Gastroesophageal sphincter (tissue), 4 donors: ENCODE data around the gene CBX6. TPM values are rescaled to one million over a fixed set of nuclear protein-coding genes. Genes with fewer than 3 reads are reported as not detected.
"Not testable (repeated sequence)": the region's sequence is repeated elsewhere in the genome, so short reads cannot be mapped to it uniquely, and the experiment has no call there.

Experiments
- ATAC-seq: fragments of 150-250 bp; one replicate; pipeline ENCODE4 v1.9.1; 2016; ENCODE audit warnings: mild to moderate bottlenecking, moderate library complexity
- H3K27ac ChIP-seq, 4 donors: fragments of 200-600 bp; sonication (generic) in 3 of 4; 1 replicate in 3 of 4; 2 replicates in 1 of 4; pipeline ENCODE4 v1.5.1; 2016 to 2019
- H3K27me3 ChIP-seq: fragments of 200-600 bp; sonication (generic); one replicate; pipeline ENCODE4 v1.5.1; 2019
- H3K36me3 ChIP-seq, 2 donors: fragments of 200-600 bp; sonication (generic); one replicate each; pipeline ENCODE4 v1.5.1; 2019; ENCODE audit warnings: control low read depth in 1 of 2
- H3K4me1 ChIP-seq, 3 donors: fragments of 200-600 bp; sonication (generic); 1 replicate in 2 of 3; 2 replicates in 1 of 3; pipeline ENCODE4 v1.5.1; 2016 to 2019; ENCODE audit warnings: control low read depth in 2 of 3
- H3K4me3 ChIP-seq, 2 donors: fragments of 200-600 bp; sonication (generic); one replicate each; pipeline ENCODE4 v1.5.1; 2019; ENCODE audit warnings: mild to moderate bottlenecking in 1 of 2, moderate library complexity in 1 of 2
- H3K9me3 ChIP-seq, 3 donors: fragments of 200-600 bp; sonication (generic); one replicate each; pipeline ENCODE4 v1.5.1; 2017 to 2019; ENCODE audit warnings: control low read depth in 2 of 3
- CTCF ChIP-seq, 4 experiments: fragments of 200-600 bp in 2 of 4; fragments of 450-650 bp in 2 of 4; sonication (generic) in 1 of 4; IDR thresholded peaks; one replicate each; pipeline ENCODE4 v1.5.1; 2017 to 2019; ENCODE audit warnings: antibody characterized with exemption in 4 of 4, mild to moderate bottlenecking in 2 of 4, moderate library complexity in 2 of 4
- EP300 ChIP-seq: sonication (generic); formaldehyde crosslinking; IDR thresholded peaks from one replicate; pipeline ENCODE4 v1.6.1; 2017; ENCODE audit warnings: antibody characterized with exemption, mild to moderate bottlenecking
- POLR2A ChIP-seq, 2 donors: fragments of 450-650 bp; IDR thresholded peaks; one replicate each; pipeline ENCODE4 v1.6.1; 2017; ENCODE audit warnings: antibody characterized with exemption in 2 of 2, mild to moderate bottlenecking in 2 of 2, moderate library complexity in 1 of 2
- POLR2AphosphoS5 ChIP-seq: sonication (generic); formaldehyde crosslinking; IDR thresholded peaks from one replicate; pipeline ENCODE4 v1.6.1; 2017; ENCODE audit warnings: antibody characterized with exemption
- WGBS, 2 donors: methylation state at CpG; one replicate each; pipeline ENCODE4 v1.1.5; 2018; ENCODE audit warnings: low coverage in 1 of 2; 5-methylcytosine and 5-hydroxymethylcytosine counted together
- total RNA-seq, 4 donors: library from RNA; depleted of rRNA; stranded (reverse); fragments of >200 nt; gene quantifications; one replicate each; pipeline ENCODE4 v1.1.0, GENCODE V29; 2016

Gene CBX6
- total RNA-seq, 4 donors from 2014 or later: 77.3 to 187 (median 105) TPM

- Histone ChIP-seq H3K27me3 (no peaks in the 10 kb centered on the region), H3K27ac (no peak overlapping the region), H3K4me3 (no peak overlapping the region), H3K9me3 (no peaks in the 10 kb centered on the region), H3K36me3 (peaks cover 0 to 17% of the 10 kb centered on the region in 2 donors), H3K4me1 (peaks cover 19 to 60% (median 39%) of the 10 kb centered on the region in 3 donors)
- no peak for ATAC-seq
- TF ChIP-seq CTCF (IDR thresholded peaks at IDR 0.05): peak in 1 of 4 experiments; percentile 18
- no peak for TF ChIP-seq EP300
- 12 to 14% methylated on average over 5 of the region's 13 CpGs for WGBS, 2 donors
Observed at GRCh38 chr22:38861170-38861876, 10.7 kb downstream of the CBX6 start.

- Histone ChIP-seq H3K27me3 (no peaks in the 10 kb centered on the region), H3K36me3 (peaks cover 0 to 9% of the 10 kb centered on the region in 2 donors), H3K9me3 (no peaks in the 10 kb centered on the region), H3K4me3 (no peak overlapping the region), H3K4me1 (peaks cover 14 to 52% (median 32%) of the 10 kb centered on the region in 3 donors), H3K27ac (no peak overlapping the region)
- WGBS, 2 donors: 54 to 72% methylated on average over 7 to 9 of the region's 23 CpGs
- ATAC-seq: no peak
- TF ChIP-seq CTCF (IDR thresholded peaks at IDR 0.05): no peak
- TF ChIP-seq POLR2AphosphoS5: peak; percentile 16
Observed at GRCh38 chr22:38860283-38861169, 11.5 kb downstream of the CBX6 start.

DNA sequence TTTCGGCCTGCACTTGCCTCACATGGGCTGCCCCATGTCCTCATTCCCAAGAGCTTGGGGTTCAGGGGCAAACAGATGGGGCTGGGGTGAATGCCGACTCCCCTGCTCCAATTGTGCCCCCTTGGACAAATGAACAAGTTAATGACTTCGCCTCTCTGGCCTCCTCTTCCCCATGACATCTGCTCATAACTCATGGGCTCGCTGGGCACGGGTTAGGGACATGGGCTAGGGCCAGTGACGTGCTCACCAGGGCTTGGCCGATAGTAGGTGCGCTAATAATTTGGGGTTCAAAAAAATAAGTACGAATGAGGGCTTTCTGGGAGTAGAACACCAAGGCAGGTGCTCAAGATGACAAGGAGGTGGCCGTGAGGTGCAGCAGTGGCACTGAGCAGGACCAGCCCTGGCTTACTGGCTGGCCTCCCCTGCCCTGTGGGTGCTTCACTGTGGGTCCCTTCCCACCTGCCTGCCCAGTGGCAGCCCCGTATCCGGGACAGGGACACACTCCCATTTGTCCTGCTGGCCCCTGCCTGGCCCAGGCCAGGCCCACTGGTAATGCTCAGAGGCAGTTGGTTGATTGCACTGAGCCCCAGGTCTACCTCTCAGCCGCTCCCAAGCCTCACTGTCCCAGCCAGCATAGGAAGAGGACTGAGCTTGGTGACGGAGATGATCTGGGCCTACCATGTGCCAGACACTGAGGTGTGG, 12.3 kb downstream of the CBX6 start:
- Histone ChIP-seq H3K36me3 (peaks cover 0 to under 1% of the 10 kb centered on the region in 2 donors), H3K4me1 (peaks cover 7 to 44% (median 24%) of the 10 kb centered on the region in 3 donors), H3K9me3 (no peaks in the 10 kb centered on the region), H3K27me3 (no peaks in the 10 kb centered on the region), H3K4me3 (no peak overlapping the region), H3K27ac (no peak overlapping the region)
- no peak for ATAC-seq
- TF ChIP-seq CTCF (IDR thresholded peaks at IDR 0.05) (no peak), POLR2A (IDR thresholded peaks at IDR 0.05) (no peak)
- 82 to 84% methylated on average over 2 to 9 of the region's 14 CpGs for WGBS, 2 donors

GRCh38 chr22:38858492-38858891, 13.5 kb downstream of the CBX6 start:
- Histone ChIP-seq H3K27me3 (no peaks in the 10 kb centered on the region), H3K4me1 (peaks cover 3 to 32% (median 14%) of the 10 kb centered on the region in 3 donors), H3K9me3 (no peaks in the 10 kb centered on the region), H3K36me3 (no peaks in the 10 kb centered on the region), H3K4me3 (no peak overlapping the region), H3K27ac (no peak overlapping the region)
- WGBS, 2 donors: 57% methylated on average over 3 of the region's 9 CpGs; no CpG with 5 or more reads in 1 of the 2 donors
- no peak for ATAC-seq
- no peak for TF ChIP-seq CTCF (IDR thresholded peaks at IDR 0.05)
- TF ChIP-seq POLR2AphosphoS5: no peak
- no peak for TF ChIP-seq POLR2A (IDR thresholded peaks at IDR 0.05)
- no peak for TF ChIP-seq EP300

GRCh38 chr22:38854476-38854875, 17.5 kb downstream of the CBX6 start:
- H3K9me3 ChIP-seq, H3K4me3 ChIP-seq, H3K4me1 ChIP-seq, H3K27ac ChIP-seq, ATAC-seq, H3K36me3 ChIP-seq, H3K27me3 ChIP-seq: not testable (repeated sequence)
- 77 to 100% methylated on average over 1 to 2 of the region's 7 CpGs for WGBS, 2 donors

DNA sequence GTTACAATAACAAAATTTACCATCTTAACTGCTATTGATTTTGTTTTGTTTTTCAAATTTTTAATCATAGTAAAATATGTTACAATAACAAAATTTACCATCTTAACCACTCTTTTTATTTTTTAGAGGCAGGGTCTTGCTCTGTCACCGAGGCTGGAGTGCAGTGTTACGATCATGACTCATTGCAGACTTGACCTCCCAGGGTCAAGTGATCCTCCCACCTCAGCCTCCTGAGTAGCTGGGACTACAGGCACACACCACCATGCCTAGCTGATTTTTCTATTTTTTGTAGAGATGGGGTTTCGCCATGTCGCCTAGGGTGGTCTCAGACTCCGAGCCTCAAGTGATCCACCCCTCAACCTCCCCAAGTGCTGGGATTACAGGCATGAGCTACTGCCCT, 18.1 kb downstream of the CBX6 start:
- 77 to 83% methylated on average over 3 to 5 of the region's 5 CpGs for WGBS, 2 donors
- not testable (repeated sequence) for H3K4me1 ChIP-seq, ATAC-seq, H3K27me3 ChIP-seq, H3K27ac ChIP-seq, H3K36me3 ChIP-seq, H3K9me3 ChIP-seq, H3K4me3 ChIP-seq
